ENCODE data around the gene AKIRIN1.

- TF ChIP-seq GATA2 (IDR thresholded peaks at IDR 0.05; ENCODE audit: low read depth, low read length): no peak
- TF ChIP-seq GATA3 (IDR thresholded peaks at IDR 0.05; ENCODE audit: low read depth, low read length): no peak
Observed at GRCh38 chr1:39006287-39006686, 15.2 kb downstream of the AKIRIN1 start.

Data from SH-SY5Y (cell line).